NK-92 treated with Interleukin-12 subunit alpha and Interleukin-12 subunit beta, amount 100 ng/mL, for 24 hours (cell line): ENCODE results near the gene GTF3C5.
"Not testable (repeated sequence)": the region's sequence is repeated elsewhere in the genome, so short reads cannot be mapped to it uniquely, and the experiment has no call there.

Source experiments
- DNase-seq: peaks from one replicate; lab custom pipeline; 2025; lab: John Stamatoyannopoulos, UW

The GTF3C5 gene

DNA sequence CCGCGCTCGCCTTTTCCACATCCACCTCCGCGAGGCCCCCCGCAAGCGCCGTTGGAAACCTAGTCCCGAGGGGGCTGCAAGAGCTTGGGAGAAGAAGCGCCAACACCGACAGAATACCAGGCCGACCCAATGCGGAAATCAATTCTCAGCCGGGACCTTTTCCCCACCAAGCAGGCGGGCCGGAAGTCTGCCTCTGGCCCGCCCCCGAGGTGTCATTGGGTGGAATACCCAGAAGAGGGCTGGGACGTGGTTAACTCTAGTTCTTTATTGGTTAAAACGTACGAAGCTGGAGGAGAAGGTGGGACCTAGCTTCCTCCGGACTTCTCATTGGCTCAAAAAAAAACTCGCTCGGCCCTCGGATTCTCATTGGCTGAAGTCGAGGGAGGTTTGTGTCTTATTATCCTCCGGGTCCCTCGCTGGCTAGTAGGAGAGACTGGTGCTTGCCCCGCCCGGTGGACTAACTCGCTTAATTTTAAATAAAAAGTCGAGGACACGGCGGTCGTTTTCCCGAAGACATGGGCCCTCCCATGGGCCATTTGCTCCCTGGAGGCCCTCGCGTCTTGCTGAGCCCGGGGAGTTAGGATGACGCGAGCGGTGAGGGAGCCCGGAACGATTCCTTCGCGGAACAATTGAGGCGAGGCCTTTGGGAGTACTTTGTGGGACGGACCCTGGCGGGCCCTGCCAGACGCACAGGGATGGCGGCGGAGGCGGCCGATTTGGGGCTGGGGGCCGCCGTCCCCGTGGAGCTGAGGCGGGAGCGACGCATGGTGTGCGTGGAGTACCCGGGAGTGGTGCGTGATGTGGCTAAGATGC is at the start of gene GTF3C5:
Gene GTF3C5, plus strand, starts transcription at position 681 of the 813 bp plus-strand sequence. Its CDS starts 15 bp downstream, at position 696.
- peak; percentile 86 for DNase-seq

GRCh38 chr9:132982458-132982857 is 48.3 kb upstream of the GTF3C5 start:
- no peak for DNase-seq

DNA sequence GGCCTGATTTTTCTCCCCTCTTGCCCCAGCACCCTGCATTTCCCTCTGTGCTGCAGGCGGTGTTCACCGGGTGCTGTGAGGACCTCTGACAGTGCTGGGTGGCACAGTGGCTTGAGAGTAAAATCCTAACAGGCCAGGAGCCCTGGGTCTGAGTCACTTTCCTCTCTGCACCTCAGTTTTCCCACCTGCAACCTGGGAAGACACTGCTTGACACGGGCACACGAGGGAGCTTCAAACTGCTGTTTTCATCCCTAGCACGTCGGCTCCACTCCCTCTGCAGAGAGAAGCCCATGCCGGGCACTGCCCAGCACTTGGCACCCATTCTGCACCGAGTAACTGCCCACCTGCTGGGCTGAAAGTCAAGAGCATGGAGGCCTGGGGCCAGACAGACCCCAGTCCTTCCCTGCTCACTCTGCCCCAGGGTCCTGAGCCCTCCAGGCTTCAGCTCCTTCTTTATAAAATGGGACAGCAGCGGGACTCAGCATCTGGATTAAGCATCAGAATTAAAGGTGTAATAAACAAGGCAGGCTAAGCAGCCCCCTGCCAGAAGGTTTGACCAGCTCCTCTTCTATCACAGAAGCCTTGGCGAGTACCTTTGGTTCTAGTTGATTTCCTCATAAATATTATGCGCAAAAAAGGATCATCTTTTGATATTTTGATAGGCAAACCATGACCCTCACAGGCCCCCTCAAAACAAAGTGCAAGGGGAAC is 47.2 kb upstream of the GTF3C5 start:
- no peak for DNase-seq

- no peak for DNase-seq
Measured at GRCh38 chr9:132984202-132985070, 46.4 kb upstream of the GTF3C5 start.

DNA sequence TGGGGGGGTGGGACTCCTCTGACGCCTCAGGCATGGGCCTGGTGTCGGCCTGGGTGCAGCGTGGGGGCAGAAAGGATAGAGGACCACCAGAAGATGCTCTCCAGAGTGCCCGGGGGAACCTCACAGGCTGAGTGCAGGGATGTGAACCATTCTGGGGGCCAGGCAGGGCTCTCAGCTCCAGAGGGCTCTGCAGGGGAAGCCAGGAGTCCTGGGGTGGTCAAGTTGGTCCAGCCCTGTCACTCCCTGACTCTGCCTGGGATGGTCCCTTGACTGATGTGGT is 45.8 kb upstream of the GTF3C5 start:
- DNase-seq, result no peak

DNA sequence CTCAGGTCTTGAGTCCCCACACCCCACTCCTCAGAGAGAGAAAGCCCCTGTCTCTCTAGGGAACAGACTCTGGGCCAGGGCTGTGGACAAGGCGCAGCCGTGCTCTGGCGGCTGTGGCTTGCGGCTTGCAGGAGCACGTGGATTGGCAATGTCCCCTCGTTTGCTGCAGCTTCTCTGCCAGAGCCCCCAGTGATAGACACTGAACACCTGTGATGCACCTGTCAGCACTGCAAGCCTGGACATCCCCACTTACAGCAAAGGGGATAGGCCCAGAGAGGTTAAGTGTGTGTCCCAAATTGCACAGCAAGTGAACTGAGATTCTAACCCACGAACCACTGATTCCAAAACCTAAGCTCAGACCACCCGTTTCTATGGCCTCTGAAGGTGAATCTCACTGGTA is 45.3 kb upstream of the GTF3C5 start:
- DNase-seq, result no peak

GRCh38 chr9:132986114-132986513 is 44.7 kb upstream of the GTF3C5 start:
- DNase-seq, result no peak

GRCh38 chr9:132986640-132987620 is 43.9 kb upstream of the GTF3C5 start:
- DNase-seq, result no peak

- DNase-seq, result no peak
Measured at GRCh38 chr9:132988244-132989013, 42.4 kb upstream of the GTF3C5 start.

GRCh38 chr9:132989014-132989310 is 41.8 kb upstream of the GTF3C5 start:
- no peak for DNase-seq

GRCh38 chr9:132989414-132989996 is 41.3 kb upstream of the GTF3C5 start:
- no peak for DNase-seq

- not testable (repeated sequence) for DNase-seq
Measured at GRCh38 chr9:132989998-132990557, 40.7 kb upstream of the GTF3C5 start.

GRCh38 chr9:132990781-132991180 is 40.0 kb upstream of the GTF3C5 start:
- DNase-seq, result no peak

- DNase-seq, result peak; percentile 40
Measured at GRCh38 chr9:132991351-132992300, 39.2 kb upstream of the GTF3C5 start.

- DNase-seq, result no peak
Measured at GRCh38 chr9:132993511-132993939, 37.3 kb upstream of the GTF3C5 start.

DNA sequence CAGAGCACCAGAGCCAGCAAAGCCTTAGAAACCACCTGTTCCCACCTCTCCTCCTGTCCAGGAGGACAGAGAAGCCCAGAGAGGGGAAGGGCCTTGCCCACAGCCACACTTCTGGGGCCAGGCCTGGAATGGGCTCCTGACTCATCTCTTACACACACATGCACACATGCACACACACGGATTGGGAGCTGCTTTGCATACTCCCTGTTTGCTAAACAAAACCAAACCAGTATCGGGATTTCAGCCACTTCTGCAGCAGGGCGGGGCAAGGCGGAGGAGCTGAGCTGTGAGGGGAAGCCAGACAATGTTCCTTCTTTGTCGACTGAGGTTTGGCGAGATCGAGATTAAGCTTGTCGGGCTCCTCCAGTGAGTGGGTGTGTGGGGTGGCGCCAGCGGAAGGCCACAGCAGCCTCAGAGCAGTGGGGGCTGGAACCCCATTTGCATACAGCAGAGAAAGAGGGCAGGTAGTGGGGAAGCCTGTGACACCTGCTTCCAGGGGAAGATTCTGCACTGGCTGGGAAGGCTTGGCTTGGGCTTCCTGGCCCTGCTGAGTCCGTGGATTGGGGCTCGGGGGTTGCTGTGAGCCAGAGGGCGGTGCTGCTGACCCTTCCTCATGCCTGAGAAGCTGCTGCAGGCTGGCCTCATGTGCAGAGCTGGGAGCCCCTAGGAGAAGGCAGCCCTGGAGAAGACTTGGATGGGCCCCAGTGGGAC is 36.2 kb upstream of the GTF3C5 start:
- no peak for DNase-seq

DNA sequence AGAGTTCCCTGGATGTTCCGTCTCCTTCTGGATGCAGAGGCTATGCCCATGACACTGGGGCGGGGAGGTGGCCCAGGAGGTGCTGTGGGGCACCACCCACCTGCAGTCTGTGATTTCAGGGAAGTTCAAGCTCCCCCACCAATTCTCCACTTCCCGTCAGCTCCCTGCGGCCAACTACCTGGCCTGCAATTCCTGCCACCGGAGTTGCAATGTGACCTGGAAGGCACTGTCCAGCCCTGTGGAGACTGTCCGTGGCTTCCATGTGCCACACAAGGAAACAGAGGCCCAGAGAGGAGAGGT is 35.7 kb upstream of the GTF3C5 start:
- DNase-seq, result no peak

GRCh38 chr9:132995879-132996278 is 34.9 kb upstream of the GTF3C5 start:
- no peak for DNase-seq
